Activated T-helper 2 cell treated with anti-CD3 and anti-CD28 coated beads, Interferon-gamma antibody, Interleukin-2, Interleukin-4, amounts not matched to agents 10 μg/mL and 5 μg/mL and 100 μg/mL, durations not matched to agents 14 hours and 24 hours and 36 hours (primary cell): ENCODE data around the gene CDH12. TPM values are rescaled to one million over a fixed set of nuclear protein-coding genes. Genes with fewer than 3 reads are reported as not detected.

ENCODE experiments used
- DNase-seq: peaks from one replicate; pipeline ENCODE4 v3.0.0; 2021; ENCODE audit warnings: low spot score
- H3K27ac Mint-ChIP-seq: one replicate; pipeline ENCODE4 v1.8.0; 2021; ENCODE audit warnings: mixed read lengths
- H3K27me3 Mint-ChIP-seq: one replicate; pipeline ENCODE4 v1.8.0; 2021; ENCODE audit warnings: low read depth, mixed read lengths
- H3K36me3 Mint-ChIP-seq: one replicate; pipeline ENCODE4 v1.8.0; 2021; ENCODE audit warnings: low read depth, mixed read lengths
- H3K4me1 Mint-ChIP-seq: one replicate; pipeline ENCODE4 v1.8.0; 2021; ENCODE audit warnings: low read depth, mixed read lengths
- H3K4me3 Mint-ChIP-seq: one replicate; pipeline ENCODE4 v1.8.0; 2021; ENCODE audit warnings: low read depth, mild to moderate bottlenecking, moderate library complexity, mixed read lengths
- H3K9me3 Mint-ChIP-seq: one replicate; pipeline ENCODE4 v1.8.0; 2021; ENCODE audit warnings: mixed read lengths
- intact Hi-C: fragments of 100-400 bp; cut with micrococcal nuclease; formaldehyde crosslinking; loops from one replicate; pipeline ENCODE4 v1.15.1; 2023
- total RNA-seq: library from RNA; stranded (reverse); gene quantifications from 2 replicates; pipeline ENCODE4 v1.2.3, GENCODE V29; 2022

CDH12 gene
- total RNA-seq, 1 donor from 2014 or later, result not detected

- no peak for DNase-seq
- H3K4me1 Mint-ChIP-seq, result no peaks in the 10 kb centered on the region
- no peak overlapping the region for H3K4me3 Mint-ChIP-seq
- no peaks in the 10 kb centered on the region for H3K36me3 Mint-ChIP-seq
- peaks cover 31% of the 10 kb centered on the region for H3K9me3 Mint-ChIP-seq
- intact Hi-C loops, result no loop called here
- no peak overlapping the region for H3K27ac Mint-ChIP-seq
- no peaks in the 10 kb centered on the region for H3K27me3 Mint-ChIP-seq
These were observed 101.6 kb downstream of the CDH12 start for GRCh38 chr5:22751536-22751935.

GRCh38 chr5:22736443-22737003 is 116.6 kb downstream of the CDH12 start:
- H3K9me3 Mint-ChIP-seq, result peaks cover 34% of the 10 kb centered on the region
- H3K4me1 Mint-ChIP-seq, result no peaks in the 10 kb centered on the region

DNA sequence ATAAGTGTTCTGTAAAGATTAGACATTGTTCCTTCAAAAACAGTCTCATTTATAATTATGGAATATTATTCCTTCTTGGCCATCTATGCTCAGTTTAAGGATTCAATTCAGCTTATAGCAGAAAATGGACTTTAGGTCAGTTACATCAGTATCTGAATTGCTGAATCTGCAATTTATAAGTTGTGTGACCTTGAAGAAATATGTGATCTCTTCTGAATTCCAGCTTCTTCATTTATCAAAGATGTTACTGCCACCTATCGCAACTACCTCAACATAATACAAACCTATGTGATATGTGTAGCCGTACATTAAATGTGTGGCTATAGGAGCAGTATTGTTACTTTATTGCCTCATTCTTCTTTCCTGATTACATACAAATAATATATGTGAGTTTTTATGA is 118.2 kb downstream of the CDH12 start:
- H3K27ac Mint-ChIP-seq, result no peak overlapping the region
- no peaks in the 10 kb centered on the region for H3K4me1 Mint-ChIP-seq

More at GRCh38 chr5:22736443-22737003, 116.6 kb downstream of the CDH12 start:
- no peak overlapping the region for H3K27ac Mint-ChIP-seq
- no peak overlapping the region for H3K4me3 Mint-ChIP-seq
- no peaks in the 10 kb centered on the region for H3K27me3 Mint-ChIP-seq
- intact Hi-C loops, result no loop called here
- DNase-seq, result no peak
- no peaks in the 10 kb centered on the region for H3K36me3 Mint-ChIP-seq

GRCh38 chr5:22728610-22729009 is 124.5 kb downstream of the CDH12 start:
- Mint-ChIP-seq H3K4me3 (no peak overlapping the region), H3K27ac (no peak overlapping the region), H3K36me3 (no peaks in the 10 kb centered on the region), H3K27me3 (no peaks in the 10 kb centered on the region), H3K9me3 (peaks cover 30% of the 10 kb centered on the region), H3K4me1 (no peaks in the 10 kb centered on the region)
- intact Hi-C loops, result no loop called here
- DNase-seq, result no peak

More for the DNA sequence above, 118.2 kb downstream of the CDH12 start:
- Mint-ChIP-seq H3K27me3 (no peaks in the 10 kb centered on the region), H3K4me3 (no peak overlapping the region), H3K36me3 (no peaks in the 10 kb centered on the region), H3K9me3 (peaks cover 37% of the 10 kb centered on the region)
- no peak for DNase-seq
- intact Hi-C loops, result no loop called here

- H3K27me3 Mint-ChIP-seq, result no peaks in the 10 kb centered on the region
- intact Hi-C loops, result no loop called here
- peaks cover 51% of the 10 kb centered on the region for H3K9me3 Mint-ChIP-seq
- DNase-seq, result no peak
- no peaks in the 10 kb centered on the region for H3K36me3 Mint-ChIP-seq
- no peak overlapping the region for H3K4me3 Mint-ChIP-seq
- no peaks in the 10 kb centered on the region for H3K4me1 Mint-ChIP-seq
- H3K27ac Mint-ChIP-seq, result no peak overlapping the region
These were observed 130.7 kb downstream of the CDH12 start for GRCh38 chr5:22722491-22722890.

DNA sequence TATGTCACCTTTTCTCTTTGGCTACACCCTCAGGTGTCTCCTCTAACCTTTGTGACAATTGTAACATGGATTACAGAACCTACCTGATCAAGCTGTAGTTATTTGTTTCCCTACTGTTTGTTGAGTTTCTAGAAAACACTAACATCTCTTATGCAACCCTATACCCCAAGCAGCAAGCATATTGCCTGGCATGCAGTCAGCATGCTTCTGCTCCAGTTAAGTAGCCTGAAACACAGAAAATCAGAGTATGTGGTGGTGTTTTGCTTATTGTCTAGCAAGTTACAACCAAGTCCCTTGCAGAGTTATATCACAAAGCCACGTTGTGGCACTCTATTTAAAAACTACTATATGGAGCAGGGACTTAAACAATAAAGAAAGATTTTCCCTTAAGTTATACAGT is 131.1 kb downstream of the CDH12 start:
- no peak for DNase-seq
- Mint-ChIP-seq H3K27me3 (no peaks in the 10 kb centered on the region), H3K27ac (no peak overlapping the region), H3K36me3 (no peaks in the 10 kb centered on the region), H3K9me3 (peaks cover 50% of the 10 kb centered on the region), H3K4me1 (no peaks in the 10 kb centered on the region), H3K4me3 (no peak overlapping the region)
- intact Hi-C loops, result no loop called here

GRCh38 chr5:22719842-22720241 is 133.3 kb downstream of the CDH12 start:
- no peak overlapping the region for H3K4me3 Mint-ChIP-seq
- H3K27ac Mint-ChIP-seq, result no peak overlapping the region
- no peaks in the 10 kb centered on the region for H3K27me3 Mint-ChIP-seq
- DNase-seq, result no peak
- H3K36me3 Mint-ChIP-seq, result no peaks in the 10 kb centered on the region
- intact Hi-C loops, result no loop called here
- H3K4me1 Mint-ChIP-seq, result no peaks in the 10 kb centered on the region
- H3K9me3 Mint-ChIP-seq, result peaks cover 42% of the 10 kb centered on the region

DNA sequence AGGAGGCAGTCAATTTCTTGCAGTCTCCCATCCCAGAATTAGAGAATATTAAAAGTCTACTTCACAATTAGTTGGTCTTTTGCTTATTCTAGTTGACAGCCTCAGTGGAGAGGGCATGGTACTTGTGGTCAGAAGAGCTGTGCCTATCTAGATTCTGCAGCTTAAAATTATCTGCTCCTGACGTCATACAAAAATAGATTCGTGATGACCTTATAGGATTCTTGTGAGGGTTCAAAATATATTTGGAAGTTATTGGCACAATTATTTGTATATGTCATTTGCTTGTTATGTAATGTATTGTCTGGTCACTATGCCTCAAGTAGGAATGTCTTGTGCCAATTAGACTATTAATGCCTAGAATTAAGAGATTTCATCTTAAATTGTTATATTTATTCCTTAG is 142.5 kb downstream of the CDH12 start:
- intact Hi-C loops, result no loop called here
- H3K27me3 Mint-ChIP-seq, result no peaks in the 10 kb centered on the region

DNA sequence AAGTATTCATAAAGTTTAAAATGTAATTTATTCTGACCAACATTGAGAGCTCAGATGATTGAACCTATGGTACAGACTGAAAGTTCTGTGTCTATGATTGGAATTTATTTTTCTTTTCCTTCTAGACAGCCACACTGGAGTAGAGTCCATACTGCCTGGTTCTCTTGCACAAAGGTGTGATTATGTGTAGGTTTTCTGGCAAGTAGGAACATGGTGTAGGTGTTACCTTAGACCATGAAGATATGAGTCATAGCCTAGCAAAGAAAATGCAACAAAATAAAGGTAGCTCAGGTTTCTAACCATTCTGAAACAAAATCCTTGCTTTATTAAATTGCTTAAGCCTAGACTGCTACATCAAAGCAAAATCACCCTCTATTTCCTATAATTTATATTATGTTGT is 143.4 kb downstream of the CDH12 start:
- intact Hi-C loops, result no loop called here
- Mint-ChIP-seq H3K4me1 (no peaks in the 10 kb centered on the region), H3K36me3 (no peaks in the 10 kb centered on the region), H3K27ac (no peak overlapping the region), H3K4me3 (no peak overlapping the region), H3K9me3 (peaks cover 27% of the 10 kb centered on the region), H3K27me3 (no peaks in the 10 kb centered on the region)
- no peak for DNase-seq

More for the DNA sequence above, 142.5 kb downstream of the CDH12 start:
- H3K4me3 Mint-ChIP-seq, result no peak overlapping the region
- DNase-seq, result no peak
- no peaks in the 10 kb centered on the region for H3K36me3 Mint-ChIP-seq
- H3K9me3 Mint-ChIP-seq, result peaks cover 27% of the 10 kb centered on the region
- H3K4me1 Mint-ChIP-seq, result no peaks in the 10 kb centered on the region
- H3K27ac Mint-ChIP-seq, result no peak overlapping the region

DNA sequence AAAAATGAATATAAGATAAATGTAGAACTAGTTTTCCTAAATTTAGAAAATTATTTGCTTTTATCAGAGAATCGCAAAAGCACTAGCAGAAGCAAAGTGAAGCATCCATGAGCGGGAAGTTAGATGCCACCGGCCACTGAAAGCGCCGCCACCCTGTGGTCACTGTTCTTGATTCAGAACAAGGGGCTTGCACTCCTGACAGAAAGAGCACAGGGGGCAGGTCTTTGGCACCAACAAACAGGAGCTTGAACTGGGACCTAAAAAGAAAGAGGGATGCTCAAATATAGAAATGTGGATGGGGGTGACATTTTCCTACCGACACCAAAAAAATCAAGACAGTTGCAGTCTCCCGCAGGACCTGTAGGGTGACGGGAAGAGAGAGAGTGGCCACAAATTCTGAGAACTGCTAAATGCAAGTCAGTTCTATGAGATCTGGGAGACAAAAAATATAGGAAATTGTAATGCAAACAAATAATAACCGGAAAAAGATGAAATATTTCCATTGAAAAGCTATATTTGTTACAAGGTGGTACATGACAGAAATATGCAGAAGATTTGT is 144.3 kb downstream of the CDH12 start:
- H3K4me3 Mint-ChIP-seq, result no peak overlapping the region
- intact Hi-C loops, result no loop called here
- DNase-seq, result no peak
- H3K4me1 Mint-ChIP-seq, result no peaks in the 10 kb centered on the region
- H3K9me3 Mint-ChIP-seq, result peaks cover 22% of the 10 kb centered on the region
- H3K36me3 Mint-ChIP-seq, result no peaks in the 10 kb centered on the region
- H3K27ac Mint-ChIP-seq, result no peak overlapping the region
- H3K27me3 Mint-ChIP-seq, result no peaks in the 10 kb centered on the region

- Mint-ChIP-seq H3K4me1 (no peaks in the 10 kb centered on the region), H3K4me3 (no peak overlapping the region), H3K36me3 (no peaks in the 10 kb centered on the region), H3K27ac (no peak overlapping the region), H3K9me3 (peaks cover 15% of the 10 kb centered on the region), H3K27me3 (no peaks in the 10 kb centered on the region)
- DNase-seq, result no peak
- intact Hi-C loops, result no loop called here
These were observed 146.2 kb downstream of the CDH12 start for GRCh38 chr5:22706901-22707300.

- Mint-ChIP-seq H3K36me3 (no peaks in the 10 kb centered on the region), H3K4me3 (no peak overlapping the region), H3K4me1 (no peaks in the 10 kb centered on the region), H3K27me3 (no peaks in the 10 kb centered on the region), H3K9me3 (peaks cover 3% of the 10 kb centered on the region), H3K27ac (no peak overlapping the region)
- DNase-seq, result no peak
- intact Hi-C loops, result no loop called here
These were observed 153.8 kb downstream of the CDH12 start for GRCh38 chr5:22699319-22699718.

- Mint-ChIP-seq H3K27ac (no peak overlapping the region), H3K9me3 (peaks cover 18% of the 10 kb centered on the region), H3K4me3 (no peak overlapping the region), H3K4me1 (no peaks in the 10 kb centered on the region), H3K27me3 (no peaks in the 10 kb centered on the region), H3K36me3 (no peaks in the 10 kb centered on the region)
- DNase-seq, result no peak
- intact Hi-C loops, result no loop called here
These were observed 160.0 kb downstream of the CDH12 start for GRCh38 chr5:22693121-22693520.

- Mint-ChIP-seq H3K9me3 (peaks cover 18% of the 10 kb centered on the region), H3K36me3 (no peaks in the 10 kb centered on the region), H3K27ac (no peak overlapping the region), H3K4me3 (no peak overlapping the region), H3K27me3 (no peaks in the 10 kb centered on the region), H3K4me1 (no peaks in the 10 kb centered on the region)
- no peak for DNase-seq
- intact Hi-C loops, result no loop called here
These were observed 170.1 kb downstream of the CDH12 start for GRCh38 chr5:22683050-22683449.
